ENCODE data around the gene TRIM26.

- no peak for TF ChIP-seq ZNF274 (IDR thresholded peaks at IDR 0.05; ENCODE audit: low read depth, low read length)
- TF ChIP-seq SUZ12 (IDR thresholded peaks at IDR 0.05; ENCODE audit: extremely low read depth, insufficient read depth, insufficient read length) = no peak
Measured at GRCh38 chr6:30157581-30157980, 55.6 kb downstream of the TRIM26 start.
